GOT3 (cell line): ENCODE data around the gene CCR8.

Source experiments
- DNase-seq: peaks from one replicate; lab custom pipeline; 2025; ENCODE audit warnings: mixed read lengths; lab: John Stamatoyannopoulos, UW

Gene CCR8, protein sequence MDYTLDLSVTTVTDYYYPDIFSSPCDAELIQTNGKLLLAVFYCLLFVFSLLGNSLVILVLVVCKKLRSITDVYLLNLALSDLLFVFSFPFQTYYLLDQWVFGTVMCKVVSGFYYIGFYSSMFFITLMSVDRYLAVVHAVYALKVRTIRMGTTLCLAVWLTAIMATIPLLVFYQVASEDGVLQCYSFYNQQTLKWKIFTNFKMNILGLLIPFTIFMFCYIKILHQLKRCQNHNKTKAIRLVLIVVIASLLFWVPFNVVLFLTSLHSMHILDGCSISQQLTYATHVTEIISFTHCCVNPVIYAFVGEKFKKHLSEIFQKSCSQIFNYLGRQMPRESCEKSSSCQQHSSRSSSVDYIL

DNA sequence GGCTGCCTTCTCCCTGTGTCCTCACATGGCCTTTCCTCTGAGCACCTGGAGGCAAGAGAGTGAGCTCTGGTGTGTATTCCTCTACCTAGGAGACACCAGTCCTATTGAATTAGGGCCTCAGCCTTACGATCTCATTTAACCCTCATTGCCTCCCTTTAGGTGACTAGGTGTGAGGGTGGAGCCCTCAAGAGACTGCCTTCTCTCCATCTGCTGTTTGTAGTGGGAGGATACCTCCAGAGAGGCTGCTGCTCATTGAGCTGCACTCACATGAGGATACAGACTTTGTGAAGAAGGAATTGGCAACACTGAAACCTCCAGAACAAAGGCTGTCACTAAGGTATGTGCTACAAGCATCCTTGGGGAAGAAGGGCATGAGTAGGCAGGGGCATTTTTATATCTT is at the start of gene CCR8:
TSS of gene CCR8 (plus strand) at position 217 of the 400 bp plus-strand sequence. CDS start 2,623 bp downstream, outside the sequence.
- no peak for DNase-seq

DNA sequence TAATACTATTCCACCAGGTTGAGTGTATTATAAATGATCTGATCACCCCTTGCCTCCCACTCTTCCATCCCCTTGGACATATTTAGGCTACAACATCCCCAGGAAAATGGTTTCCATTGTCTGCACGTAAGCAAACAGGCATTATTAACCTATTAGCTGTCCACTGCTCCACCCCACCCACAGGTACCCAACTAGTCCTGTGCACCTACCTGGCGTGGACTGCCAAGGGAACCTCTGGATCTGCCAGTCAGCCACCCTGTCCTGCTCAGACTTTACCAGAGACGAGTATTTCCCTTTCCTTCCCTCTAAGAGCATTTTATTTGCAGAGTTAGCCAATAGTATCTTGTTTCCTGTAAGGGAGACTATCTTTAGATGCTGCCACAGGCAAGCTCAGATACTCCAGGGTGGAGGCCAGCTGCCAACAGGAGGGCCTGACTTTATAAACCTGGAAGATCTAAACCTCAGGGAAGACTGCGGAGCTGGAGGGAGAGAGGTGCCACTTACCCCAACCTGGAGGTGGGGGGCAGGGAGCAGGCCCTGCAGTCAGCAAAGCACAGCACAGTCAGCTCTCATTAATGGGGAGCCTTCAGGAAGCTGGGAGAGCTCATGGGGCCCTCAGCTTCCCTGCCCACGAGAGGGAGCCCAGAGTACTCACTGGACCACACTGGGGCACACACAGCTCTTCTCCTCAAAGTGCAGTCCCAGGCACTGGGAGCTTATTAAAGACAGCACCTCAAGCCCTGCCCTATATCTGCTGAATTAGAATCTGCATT is 49.6 kb upstream of the CCR8 start, which contains the start of gene CX3CR1:
TSS of gene CX3CR1 (minus strand) at position 292 of the 773 bp plus-strand sequence. CDS start 13,527 bp downstream, outside the sequence.
- no peak for DNase-seq

DNA sequence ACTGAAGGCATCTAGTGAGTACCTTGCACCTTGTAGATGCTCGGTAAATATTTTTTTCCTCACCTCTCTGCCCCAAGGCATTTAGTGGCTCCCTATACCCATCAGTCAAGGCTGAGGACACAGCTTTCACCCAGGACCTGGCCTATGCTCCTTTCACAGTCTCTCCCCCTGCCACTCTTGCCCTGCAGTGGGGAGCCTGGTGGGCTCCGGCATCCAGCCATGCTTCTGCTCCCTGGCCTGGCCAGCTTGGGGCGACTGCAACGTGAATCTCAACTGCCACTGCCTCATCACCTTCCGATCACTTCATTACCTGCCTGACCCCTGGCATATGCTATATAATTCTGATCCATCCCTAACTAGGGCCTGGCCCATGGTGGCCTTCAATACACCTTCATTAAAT is 48.9 kb upstream of the CCR8 start:
- DNase-seq = no peak

DNA sequence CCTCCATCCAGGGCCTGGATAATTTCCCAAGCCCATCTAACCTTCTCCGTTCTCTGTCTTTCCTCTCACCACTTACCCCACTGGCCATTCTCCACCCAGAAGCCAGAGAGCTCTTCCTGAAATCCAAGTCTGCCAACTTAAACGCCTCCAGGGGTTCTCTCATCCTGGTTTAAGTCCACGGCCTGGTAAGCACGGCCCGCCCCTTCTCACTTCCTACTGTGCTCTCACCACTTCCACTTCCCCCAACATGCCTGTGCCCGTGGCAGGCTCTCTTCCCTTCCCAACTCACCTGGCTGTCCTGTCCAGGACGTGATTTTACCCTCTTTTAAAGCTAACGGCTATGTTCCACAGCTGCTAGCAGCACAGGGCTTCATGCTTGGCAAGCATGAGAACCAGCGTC is 48.0 kb upstream of the CCR8 start:
- no peak for DNase-seq

DNA sequence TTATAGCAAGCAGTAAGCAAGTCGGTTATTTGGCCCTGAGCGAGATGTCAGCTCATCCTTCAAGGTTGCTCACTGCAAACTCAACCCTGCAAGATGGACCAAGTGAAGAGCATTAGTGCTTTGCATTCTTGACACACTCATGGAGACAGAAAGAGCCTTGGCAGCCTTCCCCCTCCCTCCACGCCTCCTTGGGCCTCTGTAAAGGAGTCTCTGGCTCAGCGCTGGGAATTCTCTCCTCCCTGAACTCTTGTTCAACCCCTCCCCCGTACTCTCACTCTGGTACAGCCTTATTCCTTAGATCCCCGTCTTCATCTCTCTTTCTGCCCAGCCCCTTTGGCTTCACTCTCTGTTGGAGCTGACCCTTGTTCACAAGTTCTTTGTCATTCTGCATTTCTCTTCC is 47.5 kb upstream of the CCR8 start:
- DNase-seq = no peak

DNA sequence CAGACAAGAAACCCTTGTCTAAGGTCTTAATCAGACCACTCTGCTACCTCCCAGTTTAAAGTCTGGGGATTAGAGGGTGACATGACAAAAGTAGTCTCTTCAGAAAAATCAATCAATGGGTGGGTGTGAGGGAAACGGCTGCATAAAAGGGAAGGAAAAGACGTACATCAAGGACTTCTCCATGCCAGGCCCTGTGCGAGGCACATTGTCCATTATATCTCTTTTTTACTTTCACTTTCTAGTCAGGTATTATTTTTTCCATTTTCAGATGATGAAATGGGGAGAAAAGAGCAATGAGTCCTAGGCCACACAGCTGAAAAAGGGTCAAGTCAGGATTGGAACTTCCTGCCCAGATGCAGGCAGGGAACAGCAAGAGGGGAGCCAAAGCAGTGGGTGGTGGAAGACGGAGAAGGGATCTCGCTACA is 45.0 kb upstream of the CCR8 start:
- no peak for DNase-seq

DNA sequence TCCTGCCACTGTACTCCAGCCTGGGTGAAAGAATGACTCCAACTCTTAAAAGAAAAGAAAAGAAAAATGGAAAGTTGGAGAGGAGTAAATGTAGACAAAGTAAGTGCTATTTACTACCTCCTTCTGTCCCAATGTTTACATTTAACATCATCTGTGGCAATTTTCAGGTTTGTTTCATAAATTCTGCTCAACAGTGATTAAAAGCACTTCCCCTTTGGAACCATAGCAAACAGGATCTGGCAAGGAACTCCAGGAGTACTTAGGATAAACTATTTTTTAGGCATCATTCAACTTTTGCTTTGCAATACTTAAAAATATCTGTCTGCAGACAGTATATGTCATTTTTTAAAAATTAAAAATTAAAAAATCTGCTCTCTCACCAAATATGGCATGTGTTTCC is 44.2 kb upstream of the CCR8 start:
- no peak for DNase-seq

DNA sequence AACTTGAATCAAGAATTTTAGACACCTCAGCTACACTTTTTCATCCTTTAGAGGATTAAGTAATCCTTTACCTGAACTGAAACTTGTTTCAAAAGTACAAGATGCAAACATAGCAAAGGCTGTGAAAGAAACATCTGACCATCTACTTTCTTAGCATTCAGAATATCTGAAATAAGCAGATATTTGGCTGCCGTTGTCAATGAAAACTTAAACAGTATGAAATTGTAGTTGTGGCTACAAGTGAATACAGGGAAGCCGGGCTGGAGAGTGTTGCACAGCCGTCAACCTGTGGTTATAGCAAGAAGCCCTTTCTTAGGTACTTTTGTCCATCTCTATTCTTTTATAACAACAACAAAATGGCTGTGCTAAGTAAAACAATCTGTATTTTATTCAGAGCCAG is 42.7 kb upstream of the CCR8 start:
- no peak for DNase-seq

DNA sequence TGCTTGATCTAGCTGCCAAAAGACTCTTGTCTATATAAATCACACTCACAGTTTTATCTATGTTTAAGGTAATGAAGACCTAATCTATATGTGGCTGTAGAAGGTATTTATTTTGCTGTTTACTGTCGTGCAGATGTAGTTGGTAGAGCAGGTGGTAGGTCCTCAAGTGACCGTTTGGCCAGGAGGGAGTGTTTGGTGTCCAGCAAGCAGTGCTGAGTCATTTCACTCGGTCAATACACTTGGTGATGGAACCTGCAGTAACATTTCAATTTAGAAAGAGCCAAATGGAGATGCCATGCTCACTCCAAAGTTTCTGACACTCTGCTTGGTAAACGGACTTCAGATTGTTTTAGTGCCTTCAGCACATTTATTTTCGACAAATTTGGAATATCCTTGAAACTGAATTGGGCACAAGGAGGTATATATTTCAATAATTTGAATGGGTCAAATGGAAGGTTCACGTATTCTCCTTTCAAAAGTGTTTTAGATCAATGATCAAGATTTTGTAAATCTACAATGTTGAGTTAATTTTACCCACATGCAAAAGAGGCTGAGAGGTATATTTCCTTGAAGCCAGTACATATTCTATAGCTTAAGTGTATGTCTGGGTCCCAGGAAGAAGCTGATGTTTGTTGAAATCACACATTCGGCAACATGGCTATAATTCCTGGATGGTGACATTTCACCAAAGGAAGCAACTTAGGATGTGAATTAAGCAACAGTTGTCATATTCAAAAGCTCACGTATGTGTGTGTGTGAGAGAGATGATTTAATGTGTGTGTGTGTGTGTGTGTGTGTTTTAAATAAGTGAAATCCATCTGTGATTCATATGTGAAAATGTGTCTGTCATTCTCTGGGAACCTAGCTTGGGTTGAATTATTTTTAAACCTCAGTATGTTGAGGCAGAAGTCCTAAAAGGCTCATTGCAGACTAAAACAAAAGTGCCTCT is 42.0 kb upstream of the CCR8 start:
- DNase-seq = no peak

DNA sequence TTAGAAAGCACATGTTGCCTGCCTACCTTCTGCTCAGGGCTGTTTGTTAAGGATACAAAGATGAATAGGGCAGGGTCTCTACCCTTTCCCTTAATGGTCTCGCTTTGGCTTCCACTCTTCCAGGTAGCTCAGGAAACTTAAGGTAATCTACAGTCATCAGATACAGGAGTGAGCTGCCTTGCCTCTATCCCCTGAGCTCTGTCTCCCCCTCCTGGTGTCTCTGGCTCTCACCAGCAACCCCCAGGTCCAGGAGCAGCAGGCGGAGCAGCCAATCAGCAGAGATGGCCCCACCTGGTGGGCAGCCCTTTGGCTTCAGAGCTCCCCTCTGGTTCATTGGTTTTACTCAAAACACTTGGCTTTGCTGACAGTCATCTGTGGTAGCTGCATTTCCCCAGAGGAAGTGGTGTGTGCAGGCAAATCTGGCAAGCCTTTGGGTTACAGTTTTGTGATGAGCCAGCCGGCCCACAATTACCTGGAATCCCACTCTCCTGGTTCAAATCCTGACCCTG is 41.2 kb upstream of the CCR8 start:
- peak; percentile 19 for DNase-seq

DNA sequence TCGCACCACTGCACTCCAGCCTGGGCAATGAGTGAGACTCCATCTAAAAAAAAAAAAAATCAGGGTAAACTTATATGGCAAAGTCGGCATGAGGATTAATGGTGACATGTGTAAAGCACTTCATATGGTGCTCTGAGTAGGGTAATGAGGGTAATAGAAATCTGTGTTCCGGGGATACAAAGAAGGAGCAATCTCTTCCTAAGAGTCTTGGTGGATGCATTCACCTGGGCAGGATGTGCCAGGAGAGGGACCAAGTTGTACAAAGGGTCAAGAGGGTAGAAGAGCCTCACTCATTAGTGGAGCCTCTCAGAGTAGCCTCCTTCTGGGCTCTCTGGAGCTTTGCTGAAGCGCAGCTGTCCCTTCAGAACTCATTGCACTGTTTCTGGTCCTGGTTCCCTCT is 40.4 kb upstream of the CCR8 start:
- DNase-seq = no peak

DNA sequence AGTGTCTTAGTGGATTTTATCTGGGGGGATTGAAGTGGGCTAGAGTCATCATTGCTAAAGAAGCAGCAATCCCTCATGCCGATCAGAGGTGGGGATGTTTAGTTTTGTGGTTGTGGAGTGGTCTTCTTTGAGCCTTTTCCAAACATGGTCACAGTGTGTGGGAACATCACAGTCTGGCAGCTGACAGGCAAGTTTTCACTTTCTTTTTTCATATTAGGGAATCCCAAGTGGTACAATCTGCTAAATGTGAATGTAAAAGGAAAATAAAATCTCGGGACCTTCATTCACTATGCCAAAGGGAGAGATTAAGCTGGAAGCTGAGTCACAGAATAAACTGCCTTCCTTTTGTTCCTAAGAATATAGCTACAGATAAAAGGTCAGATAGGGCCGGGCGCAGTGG is 39.3 kb upstream of the CCR8 start:
- DNase-seq = no peak

DNA sequence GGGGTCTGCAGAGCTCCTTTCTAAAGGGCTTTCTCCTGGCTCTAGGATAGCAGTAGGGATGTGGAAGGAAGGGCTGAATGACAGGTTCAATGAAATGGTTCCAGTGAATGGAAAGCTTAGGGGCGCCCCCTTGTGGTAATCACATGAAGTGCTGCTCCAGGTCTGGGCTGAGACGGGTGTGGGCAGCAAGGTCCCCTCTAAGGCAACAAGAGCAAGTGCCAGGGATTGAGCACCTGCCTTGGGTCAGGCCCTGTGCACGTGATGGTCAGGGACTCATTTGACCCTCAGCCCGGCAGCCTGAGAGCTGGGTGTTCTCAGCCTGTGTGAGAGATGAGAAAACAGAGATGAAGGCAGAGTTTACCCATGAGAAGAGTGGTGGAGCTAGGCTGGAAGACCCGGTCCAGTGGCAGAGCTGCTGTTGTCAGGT is 37.6 kb upstream of the CCR8 start:
- peak; percentile 30 for DNase-seq

DNA sequence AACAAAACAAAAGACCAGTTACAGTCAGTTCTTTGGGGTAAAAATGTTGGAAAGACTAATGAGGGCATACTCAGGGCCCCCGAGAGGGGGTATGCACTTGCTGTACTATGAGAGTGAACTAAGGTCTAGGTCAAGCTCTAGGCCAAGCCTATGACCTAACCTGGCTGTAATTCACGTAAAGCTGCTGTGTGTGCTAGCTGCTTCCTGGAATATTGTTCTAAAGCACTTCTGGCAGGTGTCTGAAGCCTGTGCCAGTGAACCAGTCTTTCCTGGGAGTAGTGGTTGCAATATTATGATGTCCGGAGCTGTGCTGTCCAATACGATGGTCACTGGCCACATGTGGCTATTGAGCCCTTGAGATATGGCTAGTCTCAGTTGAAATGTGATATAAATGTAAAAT is 36.5 kb upstream of the CCR8 start:
- DNase-seq = no peak

DNA sequence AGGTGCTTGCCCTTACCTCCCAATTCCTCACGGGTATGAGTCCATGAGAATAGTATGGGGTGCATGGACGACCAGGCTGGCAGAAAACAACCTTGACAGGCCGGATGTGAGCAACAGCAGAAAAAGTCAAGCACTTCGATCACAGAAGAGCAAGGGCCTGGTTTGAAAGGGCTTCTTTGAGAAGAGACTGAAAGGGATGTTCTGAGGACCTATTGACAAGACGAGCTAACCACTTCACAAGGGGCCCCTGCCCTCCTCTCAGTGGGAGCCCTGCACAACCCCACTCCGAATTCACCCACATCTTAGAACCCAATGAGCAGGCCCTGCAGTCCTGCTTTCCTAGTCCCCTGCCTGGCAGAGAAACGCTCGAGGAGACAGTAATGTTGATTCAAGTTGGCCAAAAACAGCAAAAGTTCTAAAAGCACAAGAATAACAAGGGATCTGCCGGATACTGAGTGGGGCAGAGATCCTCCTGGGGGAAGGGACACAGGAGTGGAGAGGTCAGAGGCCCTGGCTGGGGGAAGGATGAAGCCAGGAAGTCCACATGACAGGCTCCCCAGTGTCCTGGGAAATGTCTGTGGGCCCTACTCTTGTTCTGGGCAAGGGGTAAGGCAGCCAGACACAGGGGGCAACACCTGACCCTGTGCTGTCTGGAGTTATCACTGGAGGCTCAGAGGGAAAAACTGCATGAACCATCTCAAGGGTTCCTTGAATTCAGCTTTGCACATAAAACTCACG is 34.9 kb upstream of the CCR8 start:
- DNase-seq = no peak

DNA sequence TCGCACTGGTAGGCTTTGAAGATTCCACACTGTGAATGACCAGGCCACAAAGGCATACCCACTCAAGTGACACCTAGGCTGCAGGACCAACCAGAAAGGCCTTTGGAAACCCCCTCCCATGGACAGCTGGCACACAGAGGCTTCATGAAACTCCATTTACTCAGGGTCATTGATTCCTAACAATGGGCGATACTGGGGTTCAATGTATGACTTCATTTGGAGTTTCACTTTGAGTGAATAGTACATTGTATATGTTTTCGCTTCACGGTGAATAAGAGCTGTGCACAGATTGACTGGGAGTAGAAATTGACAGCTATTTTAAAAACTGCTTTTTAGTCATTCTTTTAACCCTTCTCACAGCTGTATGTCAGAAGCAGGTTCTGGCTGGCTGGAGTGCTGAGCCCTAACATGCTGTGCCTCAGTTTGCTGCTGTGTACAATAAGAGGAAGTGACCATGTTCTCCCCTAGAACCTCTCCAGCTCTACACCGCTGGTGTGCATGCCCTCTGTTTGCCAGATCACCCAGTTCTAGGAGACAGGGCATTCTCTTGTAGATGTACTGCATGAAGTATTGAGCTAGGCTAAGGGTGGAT is 34.2 kb upstream of the CCR8 start:
- no peak for DNase-seq

DNA sequence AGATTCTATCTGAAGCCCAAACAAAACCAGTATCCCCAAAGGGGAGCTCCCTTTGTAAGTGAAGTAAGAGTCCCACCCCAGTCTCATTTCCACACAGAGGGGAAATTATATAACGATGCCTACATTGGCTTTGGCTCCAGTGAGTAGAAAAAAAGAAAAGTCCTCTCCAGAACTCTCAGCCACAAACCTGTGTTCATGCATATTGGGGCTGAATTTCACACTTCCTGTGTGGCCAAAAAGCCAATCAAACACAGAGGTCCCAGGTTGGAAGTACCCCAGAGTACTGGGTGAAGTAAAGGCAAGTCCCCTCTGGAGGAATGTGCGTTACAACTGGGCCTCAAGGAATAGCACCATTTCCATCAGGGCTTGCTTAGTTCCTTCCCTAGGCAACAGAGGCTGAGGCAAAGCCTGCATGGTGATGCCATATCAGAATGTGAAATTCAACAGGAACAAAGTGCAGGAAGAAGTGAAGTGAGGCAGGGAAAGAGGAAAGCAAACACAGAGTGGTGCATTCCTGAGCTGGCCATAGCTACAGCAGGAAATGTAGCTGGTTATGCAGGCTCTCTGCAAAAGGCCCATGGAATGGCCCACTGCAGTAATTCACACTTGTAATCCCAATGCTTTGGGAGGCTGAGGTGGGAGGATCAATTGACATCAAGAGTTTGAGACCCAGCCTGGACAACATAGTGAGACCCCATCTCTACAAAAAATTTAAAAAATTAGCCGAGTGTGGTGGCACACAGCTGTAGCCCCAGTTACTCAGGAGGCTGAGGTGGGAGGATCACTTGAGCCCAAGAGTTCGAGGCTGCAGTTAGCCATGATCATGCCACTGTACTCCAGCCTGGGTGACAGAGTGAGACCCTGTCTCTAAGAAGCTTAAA is 33.1 kb upstream of the CCR8 start:
- DNase-seq = no peak

DNA sequence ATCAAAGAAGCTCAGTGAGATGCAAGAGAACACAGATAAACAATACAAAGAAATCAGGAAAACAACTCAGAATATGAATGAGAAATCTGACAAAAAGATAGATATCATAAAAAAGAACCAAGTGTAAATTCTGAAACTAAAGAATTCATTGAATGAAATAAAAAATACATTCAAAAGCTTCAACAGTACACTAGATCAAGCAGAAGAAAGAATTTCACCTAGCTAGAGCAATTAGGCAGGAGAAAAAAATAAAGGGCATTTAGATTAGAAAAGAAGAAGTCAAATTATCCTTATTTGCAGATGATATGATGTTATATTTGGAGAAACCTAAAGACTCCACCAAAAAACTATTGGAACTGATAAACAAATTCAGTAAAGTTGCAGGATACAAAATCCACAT is 30.2 kb upstream of the CCR8 start:
- DNase-seq = no peak

DNA sequence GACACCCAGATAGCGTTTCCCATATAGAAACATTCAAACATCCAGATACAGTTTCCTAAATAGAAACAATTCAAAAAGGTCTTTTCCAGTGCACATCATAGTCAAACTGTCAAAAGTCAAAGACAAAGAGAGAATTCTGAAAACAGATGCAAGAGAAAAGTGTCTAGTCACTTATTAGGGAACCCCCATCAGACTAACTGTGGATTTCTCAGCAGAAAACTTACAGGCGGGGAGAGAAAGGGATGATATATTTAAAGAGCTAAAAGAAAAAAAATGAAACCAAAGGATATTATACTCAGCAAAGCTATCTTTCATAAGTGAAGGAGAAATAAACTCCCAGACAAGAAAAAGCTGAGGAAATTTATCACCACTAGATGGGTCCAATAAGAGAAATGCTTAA is 27.3 kb upstream of the CCR8 start:
- no peak for DNase-seq

DNA sequence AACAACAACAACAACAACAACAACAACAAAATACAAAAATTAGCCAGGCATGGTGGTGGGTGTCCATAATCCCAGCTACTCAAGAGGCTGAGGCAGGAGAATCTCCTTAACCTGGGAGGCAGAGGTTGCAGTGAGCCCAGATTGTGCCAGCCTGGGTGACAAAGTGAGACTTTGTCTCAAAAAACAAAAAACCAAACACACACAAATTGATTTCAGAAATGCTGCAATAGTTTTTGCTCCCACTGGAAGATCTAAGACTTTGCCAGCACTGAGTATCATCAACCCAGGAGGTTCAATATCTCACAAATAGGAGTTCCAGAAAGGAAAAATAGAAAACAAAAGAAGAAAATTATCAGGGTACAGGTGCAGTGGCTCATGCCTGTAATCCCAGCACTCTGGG is 16.2 kb upstream of the CCR8 start:
- no peak for DNase-seq
